Suppressor macrophage (primary cell): Measurements from ENCODE around the gene FHOD1.

Experiments used
- DNase-seq, 4 experiments: peaks; one replicate each; pipeline ENCODE4 v3.0.0-alpha.2; 2020 to 2022

FHOD1 gene

DNA sequence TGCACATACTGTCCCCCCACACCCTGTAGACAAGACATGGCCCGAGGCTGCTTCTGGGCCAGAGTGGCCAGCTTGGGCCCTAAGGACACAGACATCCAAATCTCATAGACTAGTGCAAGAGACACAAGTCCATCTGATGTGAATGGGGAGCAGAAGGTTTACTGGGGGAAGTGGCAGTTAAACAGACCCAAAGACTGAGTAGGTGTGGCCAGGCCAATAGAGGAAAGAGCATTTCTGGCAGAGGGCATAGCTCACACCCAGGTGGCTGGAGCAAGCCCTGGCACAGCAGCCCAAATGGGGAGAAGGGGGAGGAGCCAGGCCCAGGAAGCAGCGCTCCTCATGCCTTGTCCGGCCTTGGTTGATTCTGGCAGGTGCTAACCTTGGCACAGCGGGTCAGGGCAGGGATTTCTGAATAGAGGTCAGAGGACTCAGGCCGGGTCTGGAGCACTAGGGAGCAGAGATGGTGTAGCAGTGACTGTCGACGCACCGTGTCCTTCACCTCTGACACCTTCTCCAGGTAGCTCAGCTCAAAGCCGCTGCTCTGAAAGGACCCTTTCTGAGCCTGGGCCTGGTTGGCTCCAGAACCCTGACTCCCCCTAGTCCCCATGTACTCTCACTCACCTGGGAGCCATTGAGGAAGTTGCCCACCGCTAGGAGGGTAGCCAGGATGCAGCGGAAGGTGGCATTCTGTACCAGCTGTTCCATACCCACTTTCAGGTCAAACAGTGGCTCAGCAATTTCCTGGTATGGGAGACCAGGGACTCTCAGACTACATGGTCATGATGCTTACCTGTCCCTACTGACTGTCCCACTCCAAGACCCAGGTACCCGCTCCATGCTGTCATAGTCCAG lies 16.2 kb downstream of the FHOD1 start:
- no peak for DNase-seq

GRCh38 chr16:67229906-67230808 lies 17.1 kb downstream of the FHOD1 start:
- no peak for DNase-seq

DNA sequence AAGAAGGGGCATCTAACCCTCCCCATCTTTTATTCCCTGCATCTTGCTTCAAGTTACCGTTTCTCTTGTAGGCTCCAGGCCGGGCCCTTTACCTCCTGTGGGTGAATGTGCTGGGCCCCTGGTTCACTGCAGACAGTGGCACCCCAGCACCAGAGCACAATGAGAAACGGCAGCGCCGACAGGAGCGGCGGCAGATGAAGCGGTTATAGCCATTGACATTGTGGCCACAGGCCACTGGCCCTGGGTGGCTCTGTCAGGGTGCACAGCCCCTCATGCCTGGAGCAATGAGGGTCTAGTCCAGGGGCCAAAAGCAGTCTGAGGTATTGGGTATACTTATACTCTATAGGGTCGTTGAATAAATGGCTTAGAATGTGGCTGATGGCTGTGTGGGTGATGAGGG lies 18.4 kb downstream of the FHOD1 start:
- no peak for DNase-seq

- DNase-seq: no peak
Observed at GRCh38 chr16:67228034-67228785, 19.1 kb downstream of the FHOD1 start.

DNA sequence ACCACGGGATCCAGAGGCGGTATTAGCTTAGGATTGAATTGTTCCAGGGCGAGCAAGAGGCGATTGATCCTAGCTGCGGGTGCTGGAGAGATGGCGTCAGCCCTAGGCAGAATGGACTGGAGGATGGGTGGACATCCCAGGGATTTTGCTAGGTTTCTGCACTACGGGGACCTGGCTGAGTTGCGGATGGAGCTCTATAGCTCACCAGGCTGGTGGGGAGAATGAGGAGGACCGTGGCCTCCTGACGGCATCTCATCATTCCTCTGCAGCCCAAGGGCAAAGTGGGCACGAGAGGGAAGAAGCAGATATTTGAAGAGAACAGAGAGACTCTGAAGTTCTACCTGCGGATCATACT lies 19.7 kb downstream of the FHOD1 start:
- no peak for DNase-seq

DNA sequence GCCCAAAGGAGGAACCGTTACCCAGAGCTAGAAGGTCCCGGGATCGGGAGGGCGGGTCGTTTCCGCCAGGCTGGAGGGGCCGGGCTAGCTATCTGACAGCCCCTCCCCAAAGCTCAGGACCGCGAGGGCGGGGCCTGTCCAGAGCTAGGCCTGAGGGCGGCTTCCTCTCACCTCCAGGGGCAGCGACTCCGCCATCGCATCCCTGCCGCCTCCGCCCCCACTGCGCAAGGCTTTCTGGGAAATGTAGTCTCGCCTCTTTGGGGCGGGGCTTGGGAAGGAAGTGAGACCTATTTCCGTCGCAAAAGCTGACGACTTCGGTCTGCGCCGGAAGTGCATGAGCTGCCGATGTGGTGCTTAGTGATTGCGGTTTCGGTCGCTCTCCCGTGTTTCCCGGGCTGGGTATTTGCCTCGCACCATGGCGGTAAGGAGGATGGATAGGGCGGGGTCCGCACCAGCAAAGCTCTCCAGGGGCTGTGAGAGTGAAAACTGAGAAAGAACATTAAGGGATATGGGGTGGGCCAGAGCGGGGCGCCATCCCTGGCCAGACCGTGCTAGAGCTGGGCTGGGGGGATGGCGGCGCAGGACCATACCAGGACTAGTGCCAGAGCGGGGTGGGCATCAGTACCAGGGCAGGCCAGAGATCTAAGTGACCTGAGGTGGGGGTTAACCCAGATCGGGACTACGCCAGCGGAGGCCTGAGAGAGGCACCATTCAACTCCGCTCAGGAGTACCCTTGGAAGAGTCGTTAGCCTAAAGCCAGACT lies 20.3 kb downstream of the FHOD1 start, which contains the start of gene TMEM208:
Gene TMEM208, plus strand, starts transcription at position 327 of the 763 bp plus-strand sequence. Its CDS starts 89 bp downstream, at position 416.
- peak; percentile 99 for DNase-seq

GRCh38 chr16:67226295-67226803 lies 20.9 kb downstream of the FHOD1 start:
- DNase-seq: no peak

GRCh38 chr16:67223992-67224391 lies 23.3 kb downstream of the FHOD1 start:
- DNase-seq: no peak

DNA sequence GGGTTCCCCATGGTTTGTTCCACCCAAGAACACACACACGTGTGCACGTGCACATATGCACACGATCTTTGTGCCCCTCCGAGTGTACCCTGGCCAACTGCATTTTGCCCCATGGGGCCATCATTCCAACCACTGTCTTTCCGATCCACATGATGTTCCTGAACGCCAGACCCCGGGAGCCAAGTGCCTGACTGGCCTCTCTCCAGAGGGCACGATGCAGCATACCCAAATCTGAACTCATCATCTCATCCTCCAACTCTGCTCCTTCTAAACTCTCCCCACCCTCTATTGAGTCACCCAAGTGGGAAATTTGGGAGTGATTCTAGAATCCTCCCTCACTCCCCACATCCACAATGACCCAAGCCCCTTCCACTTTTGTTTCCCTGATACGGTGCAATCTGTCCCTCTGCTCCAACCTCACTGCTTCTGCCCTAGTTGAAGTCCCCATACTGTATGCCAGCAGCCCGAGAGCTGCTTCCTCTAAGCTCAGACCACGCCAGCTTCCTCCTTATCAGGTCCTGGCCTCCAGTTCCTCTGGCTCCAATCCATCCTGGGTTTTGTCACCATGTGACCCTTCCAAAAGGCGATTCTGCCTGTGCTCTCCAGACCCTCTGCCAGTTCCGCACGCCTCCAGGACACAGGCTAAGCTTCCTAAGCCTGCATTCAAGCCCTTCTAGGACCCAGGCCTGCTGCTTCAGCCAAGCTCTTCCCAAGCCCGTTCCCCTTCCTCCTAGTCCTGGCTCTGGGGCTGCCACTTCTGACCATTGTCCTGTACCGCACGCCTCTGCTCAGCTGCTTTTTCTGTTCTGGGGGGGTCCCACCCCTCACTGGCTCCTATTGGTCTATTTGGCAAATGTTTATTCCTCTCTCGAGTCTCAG lies 30.4 kb downstream of the FHOD1 start:
- DNase-seq: peak; percentile 82 to 92 (median 90)

GRCh38 chr16:67215706-67216105 lies 31.6 kb downstream of the FHOD1 start:
- no peak for DNase-seq

DNA sequence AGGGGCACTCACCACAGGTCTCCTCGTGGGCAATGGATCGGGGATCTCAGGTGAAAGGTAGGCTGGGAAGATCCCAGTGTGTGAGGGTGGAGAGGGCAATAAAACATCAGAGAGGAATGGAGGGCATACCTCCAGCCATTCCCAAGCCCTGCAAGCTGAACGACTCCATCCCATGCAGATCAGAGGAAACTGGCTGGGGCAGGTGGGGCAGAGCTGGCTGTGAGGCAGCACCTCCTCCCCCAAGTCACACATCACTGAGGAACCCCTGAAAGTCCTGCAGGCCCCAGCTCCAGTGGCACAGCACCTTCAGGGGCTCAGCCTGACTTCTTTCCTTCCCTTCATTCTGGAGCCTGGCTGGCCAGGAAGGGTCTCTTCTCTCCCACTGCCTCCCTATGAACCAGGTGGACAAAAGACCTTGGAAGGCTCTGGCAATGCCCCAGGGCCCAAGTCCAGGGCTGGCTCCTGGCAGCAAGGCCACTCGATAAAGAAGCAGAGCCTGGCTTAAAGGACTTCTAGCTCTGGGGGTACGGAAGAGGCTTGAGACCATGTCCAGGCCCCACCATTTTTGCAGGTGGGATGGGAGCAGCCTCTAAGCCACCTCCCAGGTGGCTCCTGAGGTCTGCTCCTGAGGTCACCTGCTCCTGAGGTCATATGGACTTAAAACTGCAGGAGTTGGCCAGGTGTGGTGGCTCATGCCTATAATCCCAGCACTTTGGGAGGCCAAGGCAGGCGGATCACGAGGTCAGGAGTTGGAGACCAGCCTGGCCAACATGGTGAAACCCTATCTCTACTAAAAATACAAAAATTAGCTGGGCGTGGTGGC lies 33.9 kb downstream of the FHOD1 start:
- no peak for DNase-seq

- DNase-seq: no peak
Observed at GRCh38 chr16:67212766-67213165, 34.5 kb downstream of the FHOD1 start.

DNA sequence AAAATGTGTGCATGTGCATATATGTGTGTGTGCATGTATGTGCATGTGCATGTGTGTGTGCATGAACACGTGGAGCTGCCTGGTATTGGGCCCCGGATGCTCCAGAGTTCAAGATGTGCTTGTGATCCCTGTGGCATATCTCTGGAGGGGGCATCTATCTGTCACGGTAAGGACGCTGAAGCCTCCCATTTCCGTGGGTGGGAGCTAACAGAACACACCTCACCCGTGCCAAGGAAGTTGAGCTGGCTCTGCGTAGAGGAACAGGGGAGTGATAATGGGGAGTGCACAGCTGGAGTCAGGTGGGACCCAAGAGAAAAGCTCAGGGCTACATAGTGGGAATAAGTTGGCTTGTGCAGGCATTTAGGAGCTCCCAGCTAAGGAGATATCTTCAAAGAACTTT lies 35.6 kb downstream of the FHOD1 start:
- DNase-seq: no peak

DNA sequence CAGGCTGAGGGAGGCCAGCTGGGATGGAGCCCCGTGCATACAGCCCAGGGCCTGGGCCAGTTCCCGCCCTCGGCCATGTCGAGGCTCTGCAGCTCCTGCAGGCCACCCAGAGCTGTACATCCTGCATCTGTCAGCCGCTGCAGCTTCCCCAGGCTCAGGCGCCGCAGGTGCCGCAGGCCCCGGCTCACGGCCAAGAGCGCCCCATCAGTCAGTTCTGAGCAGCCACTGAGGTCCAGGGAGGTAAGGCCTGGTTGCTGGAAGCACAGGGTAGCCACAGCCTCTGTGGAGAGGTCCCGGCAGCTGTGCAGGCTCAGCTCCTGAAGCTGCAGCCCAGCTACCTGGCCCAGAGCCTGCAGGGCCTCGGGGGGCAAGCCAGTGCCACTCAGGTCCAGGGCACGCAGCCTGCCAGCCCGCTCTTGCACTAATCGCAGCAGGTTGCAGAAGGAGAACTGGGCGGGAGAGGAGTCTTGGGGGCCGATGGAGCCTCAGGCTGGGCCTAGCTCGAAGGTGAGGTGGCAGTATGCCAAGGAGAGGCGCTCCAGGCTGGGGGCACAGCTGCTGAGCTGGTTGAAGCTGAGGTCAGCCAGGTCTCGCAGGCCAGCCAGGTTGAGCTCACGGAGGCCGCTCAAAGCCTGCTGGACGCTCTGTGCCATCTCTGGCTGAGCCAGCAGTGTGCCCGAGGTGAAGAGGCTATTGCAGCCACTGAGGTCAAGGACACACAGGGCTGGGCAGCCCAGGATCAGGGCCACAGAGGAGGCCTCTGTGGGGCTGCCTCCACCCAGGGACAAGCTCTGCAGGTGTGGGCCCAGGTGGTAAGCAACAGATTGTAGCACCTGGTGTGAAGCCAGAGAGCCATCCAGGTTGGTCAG lies 37.0 kb downstream of the FHOD1 start:
- DNase-seq: no peak

DNA sequence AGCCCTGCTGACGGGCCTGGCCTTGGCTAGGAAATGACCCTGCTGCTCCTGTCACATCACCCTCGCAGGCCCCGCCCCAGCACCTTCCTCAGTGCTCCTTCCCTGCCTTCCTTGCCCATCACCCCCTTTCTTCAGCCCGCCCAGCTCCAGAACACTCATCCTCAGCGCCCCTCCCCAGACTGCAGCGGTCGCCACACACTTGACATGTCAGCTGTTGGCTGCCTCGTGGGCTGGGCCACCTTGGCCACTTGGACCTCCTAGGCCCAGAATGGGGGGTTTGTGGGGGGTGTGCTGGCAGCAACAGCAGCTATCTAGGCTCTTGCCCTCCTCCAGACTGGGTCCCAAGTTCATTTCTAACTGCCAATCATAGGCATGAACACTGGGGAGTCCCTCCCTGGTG lies 37.7 kb downstream of the FHOD1 start:
- DNase-seq: no peak

DNA sequence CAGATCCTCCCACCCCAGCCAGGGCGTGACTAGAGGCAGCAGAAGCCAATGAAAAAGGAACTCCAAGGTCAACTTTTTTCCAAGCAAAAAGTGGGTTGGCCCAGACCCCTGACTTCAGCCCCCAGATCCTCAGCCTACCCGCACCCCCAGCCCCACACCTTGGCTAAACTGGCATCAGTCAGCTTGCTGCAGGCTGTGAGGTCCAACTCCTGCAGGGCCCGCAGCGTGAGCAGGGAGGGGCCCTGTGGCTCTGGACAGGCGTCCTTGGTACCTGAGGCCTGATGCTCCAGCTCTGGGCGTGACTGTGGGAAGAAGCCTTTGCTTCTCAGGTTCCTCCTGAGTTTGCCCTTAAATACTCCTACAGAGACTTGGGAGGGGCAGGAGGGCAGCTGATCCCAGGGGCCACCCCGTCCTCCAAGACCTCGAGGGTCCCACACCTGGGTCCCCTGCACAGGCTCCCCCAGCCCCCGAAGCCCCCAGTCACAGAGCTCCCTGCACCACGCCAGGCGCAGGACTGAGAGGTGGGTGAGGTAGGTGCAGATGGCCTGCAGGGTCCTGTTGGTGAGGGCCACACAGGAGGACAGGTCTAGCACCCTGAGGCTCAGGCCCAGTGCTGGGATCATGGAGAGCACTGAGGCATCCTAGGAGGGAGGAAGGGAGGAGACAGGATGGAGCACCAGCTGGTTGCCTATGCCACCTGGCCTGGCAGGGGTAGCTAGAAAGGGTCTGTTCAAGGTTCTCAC lies 39.0 kb downstream of the FHOD1 start:
- DNase-seq: no peak

DNA sequence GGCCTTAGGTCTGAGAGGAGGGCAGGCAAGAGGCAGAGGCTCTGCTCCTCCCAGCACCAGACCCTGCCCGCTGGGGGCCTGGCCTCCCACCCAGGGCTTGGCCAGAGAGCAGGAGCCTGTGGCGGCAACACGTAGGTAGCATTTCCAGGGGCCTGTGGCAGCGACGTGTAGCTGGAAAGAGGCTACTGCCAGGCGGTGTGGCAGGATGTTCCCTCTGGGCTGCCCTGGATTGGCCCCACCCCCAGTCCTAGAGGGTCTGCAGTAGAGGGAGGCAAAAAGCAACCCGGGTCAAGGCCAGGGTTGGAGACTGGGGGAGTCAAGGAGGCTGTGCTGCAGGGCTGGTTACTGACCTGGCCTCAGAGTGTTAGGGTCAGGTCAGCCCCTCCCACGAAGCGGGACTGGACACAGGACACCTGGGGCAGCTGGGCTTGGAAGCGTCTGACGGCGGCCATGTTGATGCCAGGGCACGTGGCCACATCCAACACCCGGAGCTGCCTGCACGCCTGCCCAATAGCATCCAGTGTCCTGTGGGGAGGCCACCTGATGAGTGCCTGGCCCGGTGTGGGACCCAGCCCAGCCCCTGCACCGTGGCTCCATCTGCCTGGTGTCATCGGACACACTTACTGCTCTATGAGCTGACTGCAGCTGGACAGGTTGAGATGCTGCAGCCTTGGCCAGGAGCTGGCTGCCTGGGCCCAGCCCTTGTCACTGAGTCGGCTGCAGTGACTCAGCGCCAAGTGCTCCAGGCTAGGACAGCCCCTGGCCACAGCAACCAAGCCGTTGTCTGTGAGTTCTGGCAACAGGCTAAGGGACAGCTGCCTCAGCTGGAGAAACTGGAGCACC lies 39.8 kb downstream of the FHOD1 start:
- no peak for DNase-seq
